NAMALWA (cell line): ENCODE measurements around the gene MIOS.

Source experiments
- DNase-seq: peaks from one replicate; pipeline ENCODE4 v3.0.0-alpha.2; 2015; ENCODE audit warnings: low spot score

The MIOS gene

GRCh38 chr7:7566651-7567611 is at the start of gene MIOS:
Gene MIOS, plus strand, starts transcription at chr7:7566884. Its CDS starts 5,592 bp downstream, at chr7:7572476.
- DNase-seq: peak; percentile 91

GRCh38 chr7:7517754-7518153 is 48.9 kb upstream of the MIOS start:
- no peak for DNase-seq

- no peak for DNase-seq
These were observed 47.6 kb upstream of the MIOS start for GRCh38 chr7:7519056-7519455.

GRCh38 chr7:7519528-7519927 is 47.2 kb upstream of the MIOS start:
- DNase-seq: no peak

GRCh38 chr7:7521259-7521658 is 45.4 kb upstream of the MIOS start:
- no peak for DNase-seq

GRCh38 chr7:7522421-7522820 is 44.3 kb upstream of the MIOS start:
- DNase-seq: no peak

- no peak for DNase-seq
These were observed 42.6 kb upstream of the MIOS start for GRCh38 chr7:7524121-7524520.

- DNase-seq: no peak
These were observed 40.7 kb upstream of the MIOS start for GRCh38 chr7:7526006-7526405.

- no peak for DNase-seq
These were observed 39.6 kb upstream of the MIOS start for GRCh38 chr7:7527047-7527446.

- no peak for DNase-seq
These were observed 37.4 kb upstream of the MIOS start for GRCh38 chr7:7529328-7529727.

- no peak for DNase-seq
These were observed 32.8 kb upstream of the MIOS start for GRCh38 chr7:7533831-7534430.

GRCh38 chr7:7535691-7536090 is 31.0 kb upstream of the MIOS start, which contains the start of gene COL28A1:
Gene COL28A1, minus strand, starts transcription at chr7:7535873. Its CDS starts 2,998 bp downstream, at chr7:7532875.
- no peak for DNase-seq

- DNase-seq: no peak
These were observed 30.2 kb upstream of the MIOS start for GRCh38 chr7:7536396-7537019.

- DNase-seq: no peak
These were observed 29.0 kb upstream of the MIOS start for GRCh38 chr7:7537711-7538110.

- no peak for DNase-seq
These were observed 27.5 kb upstream of the MIOS start for GRCh38 chr7:7539152-7539551.

GRCh38 chr7:7539711-7540110 is 27.0 kb upstream of the MIOS start:
- no peak for DNase-seq

- no peak for DNase-seq
These were observed 24.3 kb upstream of the MIOS start for GRCh38 chr7:7542251-7542835.

- no peak for DNase-seq
These were observed 18.3 kb upstream of the MIOS start for GRCh38 chr7:7548407-7548806.

GRCh38 chr7:7550663-7551062 is 16.0 kb upstream of the MIOS start:
- DNase-seq: no peak

- no peak for DNase-seq
These were observed 14.5 kb upstream of the MIOS start for GRCh38 chr7:7552199-7552598.

- DNase-seq: no peak
These were observed 13.3 kb upstream of the MIOS start for GRCh38 chr7:7553386-7553785.

GRCh38 chr7:7554021-7554432 is 12.7 kb upstream of the MIOS start:
- no peak for DNase-seq
